ENCODE measurements around the gene SAMD13.
A peak's percentile ranks its signal among the peaks of the same experiment; 100 is the strongest.

The SAMD13 gene

GRCh38 chr1:84298684-84299535, 2.6 kb upstream of the SAMD13 start:
- Mint-ChIP-seq H3K27me3 (peaks cover 2% of the 10 kb centered on the region), H3K4me1 (peaks cover 52% of the 10 kb centered on the region), H3K4me3 (peak overlapping the region; percentile 89)

GRCh38 chr1:84299536-84300170, 1.9 kb upstream of the SAMD13 start:
- peak overlapping the region; percentile 85 for H3K27ac Mint-ChIP-seq

More at GRCh38 chr1:84298684-84299535, 2.6 kb upstream of the SAMD13 start:
- H3K27ac Mint-ChIP-seq: peak overlapping the region; percentile 85
- no peaks in the 10 kb centered on the region for H3K9me3 Mint-ChIP-seq
- no peaks in the 10 kb centered on the region for H3K36me3 Mint-ChIP-seq

GRCh38 chr1:84300501-84300900, 1.0 kb upstream of the SAMD13 start:
- H3K27me3 Mint-ChIP-seq: no peaks in the 10 kb centered on the region
- peaks cover 61% of the 10 kb centered on the region for H3K4me1 Mint-ChIP-seq
- no peaks in the 10 kb centered on the region for H3K36me3 Mint-ChIP-seq
- no peaks in the 10 kb centered on the region for H3K9me3 Mint-ChIP-seq
- H3K27ac Mint-ChIP-seq: no peak overlapping the region
- H3K4me3 Mint-ChIP-seq: no peak overlapping the region

More at GRCh38 chr1:84299536-84300170, 1.9 kb upstream of the SAMD13 start:
- peaks cover 57% of the 10 kb centered on the region for H3K4me1 Mint-ChIP-seq
- peaks cover 2% of the 10 kb centered on the region for H3K27me3 Mint-ChIP-seq
- no peaks in the 10 kb centered on the region for H3K36me3 Mint-ChIP-seq
- no peaks in the 10 kb centered on the region for H3K9me3 Mint-ChIP-seq
- peak overlapping the region; percentile 89 for H3K4me3 Mint-ChIP-seq

GRCh38 chr1:84301785-84302385, 377 bp downstream of the SAMD13 start:
- H3K4me3 Mint-ChIP-seq: peak overlapping the region; percentile 64
- peaks cover 1% of the 10 kb centered on the region for H3K36me3 Mint-ChIP-seq
- peaks cover 61% of the 10 kb centered on the region for H3K4me1 Mint-ChIP-seq
- H3K27me3 Mint-ChIP-seq: no peaks in the 10 kb centered on the region
- H3K27ac Mint-ChIP-seq: no peak overlapping the region
- no peaks in the 10 kb centered on the region for H3K9me3 Mint-ChIP-seq

DNA sequence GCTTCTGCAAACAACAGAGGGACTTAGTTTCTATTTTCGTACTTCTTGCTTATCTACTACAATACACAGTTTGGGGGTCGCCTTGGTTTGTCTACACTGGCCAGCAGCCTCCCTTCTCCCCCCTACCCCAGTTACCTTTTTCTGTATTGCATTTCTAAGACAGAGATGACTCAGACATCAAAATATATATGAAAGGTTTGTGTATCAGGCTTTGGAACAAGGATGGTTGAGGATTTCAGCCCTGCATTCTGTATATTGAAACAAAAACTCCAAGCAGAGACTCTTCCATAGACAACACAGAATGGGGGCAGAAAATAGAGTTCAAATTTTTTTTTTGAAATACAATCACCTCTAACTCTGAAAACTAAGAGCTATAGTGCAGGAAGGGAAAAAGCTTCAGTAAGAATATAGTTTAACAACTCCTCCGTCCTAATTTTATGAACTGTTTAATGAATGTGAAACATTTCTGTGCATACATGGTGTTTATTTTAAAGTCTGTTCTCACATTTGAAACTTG, 1.9 kb downstream of the SAMD13 start:
- Mint-ChIP-seq H3K27ac (peak overlapping the region; percentile 15), H3K4me3 (peak overlapping the region; percentile 64), H3K27me3 (no peaks in the 10 kb centered on the region), H3K36me3 (peaks cover 6% of the 10 kb centered on the region), H3K4me1 (peaks cover 51% of the 10 kb centered on the region), H3K9me3 (peaks cover 9% of the 10 kb centered on the region)

DNA sequence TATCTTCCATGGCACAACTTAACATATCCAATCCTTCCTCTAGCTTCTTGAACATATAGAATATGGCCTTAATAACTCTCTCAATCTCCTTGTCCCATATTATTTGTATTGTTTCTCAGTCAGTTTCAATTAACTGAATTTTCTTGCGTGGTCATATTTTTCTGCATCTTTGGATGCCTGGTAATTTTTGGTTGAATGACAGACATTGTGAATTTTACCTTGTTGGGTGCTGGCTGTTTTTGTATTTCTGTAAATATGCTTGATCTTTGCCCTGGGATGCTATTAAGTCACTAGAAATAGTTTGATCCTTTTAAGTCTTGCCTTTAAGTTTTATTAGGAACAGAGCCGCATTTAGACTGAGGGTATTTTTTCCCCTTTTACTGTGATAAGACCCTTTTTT, 5.9 kb downstream of the SAMD13 start:
- Mint-ChIP-seq H3K4me1 (peaks cover 22% of the 10 kb centered on the region), H3K36me3 (peaks cover 6% of the 10 kb centered on the region), H3K9me3 (peaks cover 9% of the 10 kb centered on the region), H3K27me3 (no peaks in the 10 kb centered on the region), H3K27ac (no peak overlapping the region), H3K4me3 (no peak overlapping the region)

DNA sequence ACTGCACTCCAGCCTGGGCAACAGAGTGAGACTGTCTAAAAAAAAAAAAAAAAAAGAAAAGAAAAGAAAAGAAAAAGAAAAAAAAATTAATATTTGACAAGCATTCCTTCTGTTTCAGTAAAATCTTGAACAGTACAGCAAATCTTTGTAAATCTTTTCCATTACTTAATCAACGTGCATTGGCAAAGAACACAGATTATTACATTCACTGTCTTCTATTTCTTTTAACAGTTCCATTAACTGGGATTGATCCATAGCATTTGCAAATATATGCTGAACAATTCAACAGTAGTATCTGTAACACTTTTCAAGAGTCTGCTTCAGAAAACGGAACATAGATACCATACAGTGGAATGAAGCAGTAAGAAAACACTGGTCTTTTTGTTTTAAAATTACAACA, 9.8 kb downstream of the SAMD13 start:
- Mint-ChIP-seq H3K27me3 (peaks cover 2% of the 10 kb centered on the region), H3K36me3 (peaks cover 6% of the 10 kb centered on the region), H3K9me3 (peaks cover 11% of the 10 kb centered on the region), H3K4me3 (no peak overlapping the region), H3K4me1 (no peaks in the 10 kb centered on the region), H3K27ac (no peak overlapping the region)

- H3K4me3 Mint-ChIP-seq: no peak overlapping the region
- no peaks in the 10 kb centered on the region for H3K4me1 Mint-ChIP-seq
- no peak overlapping the region for H3K27ac Mint-ChIP-seq
- peaks cover 9% of the 10 kb centered on the region for H3K9me3 Mint-ChIP-seq
- peaks cover 2% of the 10 kb centered on the region for H3K27me3 Mint-ChIP-seq
- H3K36me3 Mint-ChIP-seq: peaks cover 3% of the 10 kb centered on the region
Measured at GRCh38 chr1:84319662-84320061, 18.2 kb downstream of the SAMD13 start.

DNA sequence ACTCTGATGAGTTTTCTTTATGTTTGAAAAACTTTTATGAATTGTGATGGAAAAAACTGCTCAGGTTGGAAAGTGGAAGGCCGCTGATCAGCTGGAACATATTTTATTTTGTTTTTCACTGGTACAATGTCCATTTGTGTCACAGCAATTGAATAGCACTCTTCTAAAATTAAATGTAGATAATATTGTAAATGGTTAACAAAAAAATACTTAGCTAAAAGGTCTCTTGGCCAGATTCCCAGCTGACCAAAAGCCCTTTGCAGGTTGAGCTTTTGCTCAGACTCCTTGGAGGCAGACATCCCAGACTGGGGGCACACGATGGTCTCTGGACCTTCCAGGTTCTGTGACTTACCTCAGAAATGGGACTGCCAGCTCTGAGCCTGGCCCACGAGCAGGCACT, 26.3 kb downstream of the SAMD13 start:
- no peaks in the 10 kb centered on the region for H3K36me3 Mint-ChIP-seq
- no peaks in the 10 kb centered on the region for H3K4me1 Mint-ChIP-seq
- no peaks in the 10 kb centered on the region for H3K9me3 Mint-ChIP-seq
- no peak overlapping the region for H3K27ac Mint-ChIP-seq
- H3K27me3 Mint-ChIP-seq: no peaks in the 10 kb centered on the region
- H3K4me3 Mint-ChIP-seq: no peak overlapping the region

DNA sequence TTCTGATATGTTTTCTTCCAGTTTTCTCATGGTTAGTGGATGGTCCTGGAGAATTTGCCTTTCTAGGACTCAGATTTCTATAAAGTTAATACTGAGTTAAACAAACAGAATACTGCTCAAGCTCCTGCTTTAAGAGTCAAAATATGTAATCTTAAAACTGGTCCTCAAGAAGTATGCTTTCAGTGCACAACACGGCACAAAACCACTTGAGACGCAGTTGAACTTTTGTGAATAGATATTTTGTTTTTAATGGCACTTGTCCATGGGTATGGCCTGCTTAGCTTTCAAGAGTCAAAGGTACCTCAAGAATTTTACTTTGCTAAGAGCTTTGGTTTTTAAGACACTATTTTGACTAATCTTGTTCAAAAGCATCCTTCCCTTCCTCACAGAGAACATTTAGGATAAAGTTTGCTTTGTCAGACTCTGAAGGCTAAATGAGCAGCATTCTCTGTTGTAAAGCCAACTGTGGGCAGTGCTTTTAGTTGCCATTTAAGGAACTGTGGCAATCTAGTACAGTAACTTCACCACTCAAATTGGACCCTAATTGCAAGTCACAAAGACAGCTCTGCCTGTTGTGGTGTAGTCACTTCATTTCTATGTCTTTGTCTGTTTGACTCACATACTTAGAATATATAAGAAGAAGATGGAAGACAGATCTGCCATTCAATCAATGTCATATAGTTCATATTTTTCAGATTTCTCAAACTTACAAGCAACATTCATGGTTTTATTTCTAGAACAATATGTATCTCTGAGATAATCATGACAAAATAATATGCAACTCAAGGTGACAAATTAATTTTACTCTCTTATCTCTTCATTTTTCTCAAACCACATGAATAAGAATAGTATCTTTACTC, 28.8 kb downstream of the SAMD13 start:
- H3K4me1 Mint-ChIP-seq: peaks cover 12% of the 10 kb centered on the region

DNA sequence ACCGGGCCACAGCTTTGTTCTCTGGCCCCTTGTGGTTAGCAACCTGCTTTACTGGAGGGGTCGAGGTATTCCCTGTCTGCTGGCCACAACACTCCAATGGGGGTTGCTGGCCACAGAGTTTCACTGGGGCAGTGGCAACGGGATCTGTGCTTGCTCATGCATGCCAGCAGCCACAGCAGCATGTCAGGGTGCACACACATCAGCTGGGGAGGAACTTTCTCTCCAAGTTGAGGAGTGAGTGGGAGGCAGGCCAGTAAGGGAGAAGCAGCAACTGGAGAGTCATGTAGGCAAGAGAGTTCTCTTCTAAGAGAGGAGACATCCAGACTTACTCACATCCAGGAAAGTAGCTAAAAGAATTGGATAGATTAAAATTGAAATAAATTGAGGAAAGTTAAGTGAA, 38.0 kb downstream of the SAMD13 start:
- Mint-ChIP-seq H3K27me3 (peaks cover 5% of the 10 kb centered on the region), H3K4me3 (no peak overlapping the region), H3K4me1 (peaks cover 8% of the 10 kb centered on the region), H3K9me3 (peaks cover 17% of the 10 kb centered on the region), H3K36me3 (peaks cover 9% of the 10 kb centered on the region), H3K27ac (no peak overlapping the region)

More for the DNA sequence above, 28.8 kb downstream of the SAMD13 start:
- Mint-ChIP-seq H3K27ac (no peak overlapping the region), H3K27me3 (no peaks in the 10 kb centered on the region), H3K4me3 (no peak overlapping the region), H3K36me3 (no peaks in the 10 kb centered on the region), H3K9me3 (peaks cover under 1% of the 10 kb centered on the region)

DNA sequence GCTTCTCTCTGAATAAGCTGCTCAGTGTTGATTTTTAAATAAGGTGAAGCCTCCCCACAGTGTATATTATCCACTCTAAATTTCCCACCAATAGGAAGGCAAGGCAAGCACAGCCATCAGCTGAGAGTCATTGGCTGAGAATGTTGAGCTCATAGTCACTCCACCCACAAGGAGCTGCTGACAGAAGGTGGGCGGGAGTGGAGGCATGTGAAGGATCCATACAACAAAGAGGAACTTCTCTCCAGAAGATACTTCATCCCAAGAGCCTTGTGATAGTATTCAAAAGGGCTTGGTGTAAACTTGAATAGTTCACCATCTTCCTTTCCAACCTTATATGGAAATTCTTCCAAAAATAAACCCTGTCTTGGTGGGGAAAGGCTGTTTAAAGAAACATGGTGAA, 42.8 kb downstream of the SAMD13 start:
- Mint-ChIP-seq H3K4me3 (no peak overlapping the region), H3K4me1 (no peaks in the 10 kb centered on the region), H3K27ac (no peak overlapping the region), H3K36me3 (peaks cover 5% of the 10 kb centered on the region), H3K27me3 (no peaks in the 10 kb centered on the region), H3K9me3 (peaks cover 10% of the 10 kb centered on the region)

DNA sequence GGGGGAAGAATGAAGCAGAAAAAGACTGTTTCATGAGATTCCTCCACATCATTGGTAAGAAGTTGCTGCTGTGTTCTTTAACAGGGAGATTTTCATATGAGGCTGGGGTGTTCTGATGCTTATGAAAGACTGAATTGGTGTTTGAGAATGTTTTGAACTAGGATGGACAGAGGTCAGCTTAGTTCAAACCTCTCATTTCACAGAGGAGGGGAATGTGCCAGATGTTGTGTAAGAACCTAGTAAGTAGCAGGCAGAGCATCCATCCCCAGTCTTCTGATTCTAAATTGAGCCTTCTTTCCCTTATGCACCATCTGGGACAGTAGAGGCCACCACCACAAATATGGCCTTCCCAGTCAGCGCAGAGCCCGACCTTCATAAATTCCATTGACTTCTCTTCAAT, 43.7 kb downstream of the SAMD13 start:
- Mint-ChIP-seq H3K4me3 (no peak overlapping the region), H3K27me3 (no peaks in the 10 kb centered on the region), H3K9me3 (peaks cover 6% of the 10 kb centered on the region), H3K4me1 (no peaks in the 10 kb centered on the region), H3K36me3 (peaks cover 3% of the 10 kb centered on the region), H3K27ac (no peak overlapping the region)

DNA sequence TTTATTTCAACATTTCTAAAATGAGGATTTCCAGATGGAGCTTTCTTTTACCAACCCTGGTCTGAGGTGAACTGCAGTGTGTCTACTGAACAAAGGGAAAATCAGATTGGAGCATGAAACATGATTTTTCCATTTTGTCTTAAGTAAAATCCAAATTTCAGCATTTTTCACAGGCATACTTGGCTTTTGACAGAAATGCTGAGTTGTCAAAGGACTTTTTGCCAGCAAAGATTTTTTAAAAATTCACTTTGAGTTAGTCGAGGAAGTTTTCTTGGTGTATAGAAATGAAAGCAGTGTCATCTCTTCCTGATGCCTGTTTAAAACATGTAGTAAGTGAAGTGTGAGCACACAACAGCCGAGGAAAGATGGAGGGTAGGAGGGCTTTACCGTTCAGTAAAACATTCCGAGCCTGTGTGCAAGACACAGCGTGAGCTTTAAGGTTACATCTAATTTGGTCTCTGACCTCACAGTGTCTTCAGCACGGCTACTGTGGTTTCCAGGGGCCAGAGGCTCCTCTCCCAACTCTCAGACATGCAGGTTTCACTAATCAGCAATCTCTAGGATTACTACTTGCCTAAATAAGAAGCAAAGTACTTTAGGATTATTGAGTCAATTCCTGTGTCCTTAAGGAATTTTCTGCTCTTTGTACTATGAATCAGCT, 45.9 kb downstream of the SAMD13 start:
- Mint-ChIP-seq H3K36me3 (no peaks in the 10 kb centered on the region), H3K4me3 (no peak overlapping the region), H3K27ac (no peak overlapping the region), H3K9me3 (no peaks in the 10 kb centered on the region), H3K27me3 (no peaks in the 10 kb centered on the region), H3K4me1 (no peaks in the 10 kb centered on the region)
